GM21723 (cell line): ENCODE results near the gene CNNM2.

ENCODE experiments used
- ATAC-seq: cut with Tn5 transposase; IDR thresholded peaks from one replicate; pipeline ENCODE4 v1.9.1; 2021; ENCODE audit warnings: mild to moderate bottlenecking, moderate library complexity; ENCODE audit not compliant: unreplicated experiment

Gene CNNM2

DNA sequence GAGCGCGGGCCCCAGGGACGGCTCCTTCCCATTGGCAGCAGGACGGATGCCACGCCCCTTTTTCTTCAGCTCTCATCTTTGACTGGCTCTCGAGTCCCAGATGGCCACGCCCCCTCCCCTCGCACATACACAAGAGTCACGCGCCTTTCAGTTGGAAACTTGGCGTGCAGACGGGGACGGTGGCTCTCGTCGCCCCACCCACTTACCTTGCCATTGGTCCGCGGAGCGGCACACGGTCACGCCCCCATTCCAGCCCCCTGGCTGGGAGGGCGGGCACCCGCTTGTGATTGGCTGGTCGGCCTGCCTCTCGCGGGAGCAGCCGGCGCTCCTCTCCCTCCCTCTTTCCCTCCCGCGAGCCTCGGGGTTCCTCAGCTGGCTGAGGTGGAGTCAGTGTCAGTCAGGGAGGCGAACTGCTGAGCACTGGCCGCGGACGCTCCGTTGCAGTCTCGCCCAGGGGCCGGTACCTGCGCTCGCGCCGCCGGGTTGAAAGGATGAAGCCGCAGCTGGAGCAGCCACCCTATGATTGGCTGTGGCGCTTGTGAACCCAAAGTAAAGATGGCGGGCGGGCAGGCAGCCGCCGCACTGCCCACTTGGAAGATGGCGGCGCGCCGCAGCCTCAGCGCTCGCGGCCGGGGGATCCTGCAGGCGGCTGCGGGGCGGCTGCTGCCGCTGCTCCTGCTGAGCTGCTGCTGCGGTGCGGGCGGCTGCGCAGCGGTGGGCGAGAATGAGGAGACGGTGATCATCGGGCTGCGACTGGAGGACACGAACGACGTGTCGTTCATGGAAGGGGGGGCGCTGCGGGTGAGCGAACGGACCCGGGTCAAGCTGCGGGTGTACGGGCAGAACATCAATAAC lies at the start of gene CNNM2:
CNNM2 (plus strand) TSS at position 333 of the 855 bp plus-strand sequence; CDS start at position 520, 187 bp downstream.
- ATAC-seq = peak; percentile 89

DNA sequence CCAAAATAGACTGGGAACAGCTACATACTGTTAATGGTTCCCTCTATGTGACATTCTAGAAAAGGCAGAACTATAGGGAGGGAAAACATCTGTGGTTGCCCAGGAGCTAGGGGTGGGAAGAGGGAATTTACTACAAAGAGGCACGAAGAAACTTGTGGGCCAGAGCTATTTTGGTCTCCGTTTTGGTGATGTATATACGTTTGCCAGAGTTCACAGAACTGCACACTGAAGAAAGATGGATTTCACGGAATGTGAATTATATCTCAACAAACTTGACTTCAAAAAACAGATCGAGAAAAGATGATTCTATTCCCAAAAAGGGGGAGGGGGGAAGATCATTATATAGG lies 49.2 kb upstream of the CNNM2 start:
- ATAC-seq = no peak

DNA sequence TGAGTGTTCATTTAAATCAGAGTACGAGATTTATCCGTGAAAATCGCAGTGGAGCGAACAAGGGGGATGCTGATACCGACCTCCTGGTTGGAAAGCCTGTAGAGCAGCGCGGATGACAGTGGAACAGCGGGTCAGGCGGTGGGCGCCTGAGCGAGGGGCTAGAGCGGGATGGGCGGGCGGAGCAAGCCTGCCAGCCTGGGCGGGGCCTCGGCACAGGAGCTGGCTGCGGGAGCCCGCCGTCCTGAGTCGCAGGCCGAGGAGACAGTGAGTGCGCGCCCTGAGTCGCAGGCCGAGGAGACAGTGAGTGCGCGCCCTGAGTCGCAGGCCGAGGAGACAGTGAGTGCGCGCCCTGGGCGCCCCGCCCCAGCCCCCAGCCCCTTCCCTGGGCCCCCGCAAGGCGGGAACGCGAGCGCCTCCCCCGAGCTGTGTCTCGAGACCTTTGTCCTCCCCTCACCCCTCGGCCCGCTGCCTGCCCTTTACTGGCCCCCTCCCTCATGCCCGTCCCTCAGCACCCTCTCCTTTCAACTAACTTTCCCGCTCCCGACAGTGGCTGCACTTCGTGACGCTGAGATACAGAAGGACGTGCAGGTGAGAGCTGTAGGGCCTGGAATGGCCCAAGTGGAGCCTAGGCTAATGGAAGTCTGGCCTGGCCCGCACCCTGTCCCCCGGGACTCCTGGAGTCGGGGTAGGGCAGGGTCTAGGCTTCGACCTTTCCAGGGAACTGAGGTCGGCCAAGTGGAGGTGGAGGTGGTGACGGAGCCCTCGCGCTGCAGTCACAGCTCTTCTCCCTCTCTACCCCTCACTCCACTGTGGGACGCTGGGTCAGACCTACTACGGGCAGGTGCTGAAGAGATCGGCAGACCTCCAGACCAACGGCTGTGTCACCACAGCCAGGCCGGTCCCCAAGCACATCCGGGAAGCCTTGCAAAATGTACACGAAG lies 48.6 kb upstream of the CNNM2 start, which contains the start of gene AS3MT:
AS3MT (plus strand) TSS at position 213 of the 941 bp plus-strand sequence; CDS start at position 336, 123 bp downstream.
- no peak for ATAC-seq

- no peak for ATAC-seq
Observed at GRCh38 chr10:102870221-102870620, 47.9 kb upstream of the CNNM2 start.

DNA sequence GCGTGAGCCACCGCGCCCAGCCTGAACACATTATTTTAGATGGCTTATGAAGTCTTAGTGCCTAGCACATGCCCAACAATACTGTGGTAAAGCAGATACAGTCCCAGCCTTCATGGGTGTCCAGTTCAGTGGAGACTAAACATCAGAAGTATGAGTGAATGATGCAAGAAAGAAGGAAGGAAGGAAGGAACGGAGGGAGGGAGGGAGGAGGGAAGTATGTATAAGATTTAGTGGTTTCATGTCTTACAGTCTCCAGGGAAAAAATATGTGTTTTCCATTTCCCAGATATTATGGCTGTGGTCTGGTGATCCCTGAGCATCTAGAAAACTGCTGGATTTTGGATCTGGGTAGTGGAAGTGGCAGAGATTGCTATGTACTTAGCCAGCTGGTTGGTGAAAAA lies 45.9 kb upstream of the CNNM2 start:
- no peak for ATAC-seq

DNA sequence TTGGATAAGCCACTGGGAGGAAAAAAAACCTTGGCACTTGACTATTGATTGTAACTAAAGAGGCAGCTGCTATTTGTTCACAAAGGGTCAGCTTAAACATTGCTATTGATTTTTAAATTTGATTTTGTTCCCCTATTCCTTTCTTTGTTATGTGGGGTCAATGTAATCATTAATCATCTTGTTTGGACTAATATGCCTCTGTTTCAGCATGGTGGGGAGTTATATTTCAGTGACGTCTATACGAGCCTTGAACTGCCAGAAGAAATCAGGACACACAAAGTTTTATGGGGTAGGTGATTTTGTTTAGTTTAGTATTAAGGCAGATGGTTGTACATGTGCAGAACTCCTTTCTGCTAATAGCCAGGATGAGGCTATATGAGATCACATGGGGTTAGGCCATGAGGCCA lies 41.3 kb upstream of the CNNM2 start:
- no peak for ATAC-seq

DNA sequence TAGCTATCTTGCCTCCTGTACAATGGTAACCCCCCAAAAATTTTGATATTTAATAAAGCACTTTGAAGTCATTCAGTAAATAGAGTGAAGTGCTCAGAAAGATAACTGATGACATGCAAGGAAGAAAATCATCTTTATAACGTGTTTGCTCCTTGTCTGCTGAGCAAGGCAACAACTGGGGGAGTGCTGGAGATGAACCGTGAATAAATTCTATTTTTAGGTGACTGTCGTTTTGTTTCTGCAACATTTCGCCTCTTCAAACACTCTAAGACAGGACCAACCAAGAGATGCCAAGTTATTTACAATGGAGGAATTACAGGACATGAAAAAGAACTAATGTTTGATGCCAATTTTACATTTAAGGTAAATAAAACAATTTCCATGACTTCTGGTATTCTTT lies 39.5 kb upstream of the CNNM2 start:
- no peak for ATAC-seq

DNA sequence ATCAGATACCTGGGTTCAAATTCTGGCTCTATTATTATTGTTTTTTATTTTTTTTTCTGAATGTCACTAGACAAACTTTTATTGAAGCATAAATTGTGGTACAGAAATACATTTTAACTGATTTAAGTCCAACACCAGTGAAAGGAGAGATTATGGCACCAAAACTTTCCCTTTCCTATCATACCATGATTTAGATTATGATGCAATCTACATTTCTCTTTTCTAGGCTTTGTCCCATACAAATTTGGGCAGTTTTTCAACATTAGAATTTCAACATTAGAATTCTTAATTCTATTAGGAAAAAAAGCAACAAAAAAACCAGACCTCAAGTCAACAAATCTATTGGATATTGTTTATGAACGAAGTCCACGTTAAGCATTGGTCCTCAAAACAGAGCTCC lies 37.8 kb upstream of the CNNM2 start:
- no peak for ATAC-seq

GRCh38 chr10:102888048-102888447 lies 30.0 kb upstream of the CNNM2 start:
- ATAC-seq = no peak

DNA sequence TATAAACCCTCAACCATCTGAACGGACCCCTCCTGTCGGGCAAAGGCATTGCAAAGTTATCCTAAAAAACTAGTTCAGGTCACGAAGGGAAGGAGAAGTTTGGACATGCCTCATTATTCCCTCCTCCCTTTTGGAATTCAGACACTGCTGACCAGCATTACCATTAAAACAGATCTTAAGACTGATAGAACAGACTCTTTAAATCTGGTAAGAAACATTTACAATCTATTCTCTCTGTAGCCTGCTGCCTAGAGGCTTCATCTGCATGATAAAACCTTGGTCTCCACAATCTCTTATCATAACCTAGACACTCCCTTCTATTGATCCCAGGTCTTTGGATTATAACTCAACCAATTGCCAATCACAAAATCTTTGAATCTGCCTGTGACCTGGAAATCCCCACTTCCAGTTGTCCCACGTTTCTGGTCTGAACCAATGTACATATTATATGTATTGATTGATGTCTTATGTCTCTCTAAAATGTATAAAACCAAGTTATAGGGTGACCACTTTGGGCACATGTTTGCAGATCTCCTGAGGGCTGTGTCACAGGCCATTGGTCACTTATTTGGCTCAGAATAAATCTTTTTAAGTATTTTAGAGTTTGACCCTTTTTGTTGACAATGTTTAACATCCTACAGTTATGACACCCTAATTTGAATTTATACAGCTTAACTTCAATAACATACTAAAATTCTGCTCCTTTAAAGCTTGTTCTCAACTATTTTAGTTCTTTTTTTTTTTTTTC lies 23.5 kb upstream of the CNNM2 start:
- no peak for ATAC-seq

GRCh38 chr10:102900006-102900405 lies 18.1 kb upstream of the CNNM2 start:
- ATAC-seq = no peak

GRCh38 chr10:102904346-102904745 lies 13.7 kb upstream of the CNNM2 start:
- ATAC-seq = no peak

DNA sequence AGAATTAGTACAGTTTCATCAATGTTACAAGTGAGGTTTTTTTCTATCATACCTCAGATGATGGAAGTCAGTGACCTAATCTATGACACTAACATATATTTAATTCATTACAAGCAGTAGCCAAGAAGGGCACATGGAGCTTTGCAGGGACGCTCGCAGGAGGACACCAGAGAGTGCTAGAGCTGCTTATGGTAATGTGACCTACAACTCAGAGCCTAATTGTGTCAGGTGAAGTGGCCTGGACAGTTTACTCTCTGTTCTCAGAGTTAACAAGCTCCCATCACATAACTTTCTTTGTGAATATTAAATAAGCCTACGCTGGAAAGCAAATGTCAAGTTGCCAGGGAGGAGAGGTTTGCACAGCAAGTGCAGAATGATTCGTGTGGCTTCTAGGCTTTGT lies 11.6 kb upstream of the CNNM2 start:
- no peak for ATAC-seq

GRCh38 chr10:102914781-102915180 lies 3.3 kb upstream of the CNNM2 start:
- ATAC-seq = no peak

- ATAC-seq = no peak
Observed at GRCh38 chr10:102916173-102916572, 1.9 kb upstream of the CNNM2 start.

GRCh38 chr10:102917314-102917961 lies 656 bp upstream of the CNNM2 start:
- ATAC-seq = peak; percentile 46

DNA sequence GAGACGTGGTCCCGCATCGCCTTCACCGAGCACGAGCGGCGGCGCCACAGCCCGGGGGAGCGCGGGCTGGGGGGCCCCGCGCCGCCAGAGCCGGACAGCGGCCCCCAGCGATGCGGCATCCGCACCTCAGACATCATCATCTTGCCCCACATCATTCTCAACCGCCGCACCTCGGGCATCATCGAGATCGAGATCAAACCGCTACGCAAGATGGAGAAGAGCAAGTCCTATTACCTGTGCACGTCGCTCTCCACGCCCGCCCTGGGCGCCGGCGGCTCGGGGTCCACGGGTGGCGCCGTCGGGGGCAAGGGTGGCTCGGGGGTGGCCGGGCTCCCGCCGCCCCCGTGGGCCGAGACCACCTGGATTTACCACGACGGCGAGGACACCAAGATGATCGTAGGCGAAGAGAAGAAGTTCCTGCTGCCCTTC lies 737 bp downstream of the CNNM2 start:
- no peak for ATAC-seq

- no peak for ATAC-seq
Observed at GRCh38 chr10:102919246-102919959, 1.3 kb downstream of the CNNM2 start.

GRCh38 chr10:102919992-102920739 lies 2.1 kb downstream of the CNNM2 start:
- no peak for ATAC-seq
